Stimulated activated CD4-positive, alpha-beta T cell treated with anti-CD3 and anti-CD28 coated beads, Interleukin-4, amount 100 ng/mL, for 48 hours (primary cell): ENCODE results near the gene ICOSLG.
"Not testable (repeated sequence)": the region's sequence is repeated elsewhere in the genome, so short reads cannot be mapped to it uniquely, and the experiment has no call there.

Experiments used
- DNase-seq, 2 donors: peaks; one replicate each; pipeline ENCODE4 v3.0.0-alpha.2; 2020; ENCODE audit warnings: low read depth in 2 of 2

ICOSLG gene

GRCh38 chr21:44225605-44226004 is 15.1 kb downstream of the ICOSLG start:
- DNase-seq: not testable (repeated sequence)

- not testable (repeated sequence) for DNase-seq
Observed at GRCh38 chr21:44223334-44223733, 17.4 kb downstream of the ICOSLG start.

GRCh38 chr21:44220674-44221073 is 20.1 kb downstream of the ICOSLG start:
- DNase-seq: not testable (repeated sequence)

GRCh38 chr21:44218461-44218860 is 22.3 kb downstream of the ICOSLG start:
- not testable (repeated sequence) for DNase-seq

GRCh38 chr21:44211978-44212377 is 28.8 kb downstream of the ICOSLG start:
- not testable (repeated sequence) for DNase-seq

- DNase-seq: not testable (repeated sequence)
Observed at GRCh38 chr21:44211574-44211973, 29.2 kb downstream of the ICOSLG start.

GRCh38 chr21:44207860-44208646 is 32.7 kb downstream of the ICOSLG start:
- not testable (repeated sequence) for DNase-seq

GRCh38 chr21:44206698-44207676 is 33.8 kb downstream of the ICOSLG start:
- not testable (repeated sequence) for DNase-seq

- DNase-seq: not testable (repeated sequence)
Observed at GRCh38 chr21:44206187-44206586, 34.6 kb downstream of the ICOSLG start.

GRCh38 chr21:44202590-44203299 is 38.0 kb downstream of the ICOSLG start:
- DNase-seq: not testable (repeated sequence)

- DNase-seq: not testable (repeated sequence)
Observed at GRCh38 chr21:44199997-44200396, 40.7 kb downstream of the ICOSLG start.

GRCh38 chr21:44199448-44199847 is 41.3 kb downstream of the ICOSLG start:
- no peak for DNase-seq

GRCh38 chr21:44197156-44197516 is 43.6 kb downstream of the ICOSLG start:
- not testable (repeated sequence) for DNase-seq

- DNase-seq: peak; percentile 56
Observed at GRCh38 chr21:44196212-44197155, 44.3 kb downstream of the ICOSLG start.

GRCh38 chr21:44194888-44195287 is 45.9 kb downstream of the ICOSLG start:
- DNase-seq: not testable (repeated sequence)

- not testable (repeated sequence) for DNase-seq
Observed at GRCh38 chr21:44194451-44194850, 46.3 kb downstream of the ICOSLG start.

- DNase-seq: not testable (repeated sequence)
Observed at GRCh38 chr21:44193108-44193507, 47.6 kb downstream of the ICOSLG start.

GRCh38 chr21:44190349-44191271 is 50.1 kb downstream of the ICOSLG start:
- not testable (repeated sequence) for DNase-seq

GRCh38 chr21:44184862-44185261 is 55.9 kb downstream of the ICOSLG start:
- not testable (repeated sequence) for DNase-seq
